Liver (tissue), 3 donors: ENCODE measurements around the gene RASL10A.

Experiments
- ATF3 ChIP-seq: IDR thresholded peaks from 2 replicates; pipeline ENCODE4 v1.6.1; 2016; ENCODE audit warnings: antibody characterized with exemption
- CTCF ChIP-seq: fragments of 150-350 bp; IDR thresholded peaks from 2 replicates; pipeline ENCODE4 v1.5.1; 2017; ENCODE audit warnings: improper control_type of control experiment, low read depth, low read length; ENCODE audit not compliant: missing input control
- REST ChIP-seq: IDR thresholded peaks from 2 replicates; pipeline ENCODE4 v1.6.1; 2016; ENCODE audit warnings: antibody characterized with exemption, mild to moderate bottlenecking
- SP1 ChIP-seq: IDR thresholded peaks from 2 replicates; pipeline ENCODE4 v1.6.1; 2018; ENCODE audit warnings: antibody characterized with exemption, mild to moderate bottlenecking
- YY1 ChIP-seq: IDR thresholded peaks from 2 replicates; pipeline ENCODE4 v1.6.1; 2016; ENCODE audit warnings: antibody characterized with exemption, mild to moderate bottlenecking
- donor health status: healthy.
- donor health status: healthy.

- TF ChIP-seq ATF3 (no peak), REST (no peak), CTCF (no peak), SP1 (no peak), YY1 (no peak)
Observed at GRCh38 chr22:29342177-29342576, 26.7 kb upstream of the RASL10A start.
